ENCODE measurements around the gene FGF8.

FGF8 gene

DNA sequence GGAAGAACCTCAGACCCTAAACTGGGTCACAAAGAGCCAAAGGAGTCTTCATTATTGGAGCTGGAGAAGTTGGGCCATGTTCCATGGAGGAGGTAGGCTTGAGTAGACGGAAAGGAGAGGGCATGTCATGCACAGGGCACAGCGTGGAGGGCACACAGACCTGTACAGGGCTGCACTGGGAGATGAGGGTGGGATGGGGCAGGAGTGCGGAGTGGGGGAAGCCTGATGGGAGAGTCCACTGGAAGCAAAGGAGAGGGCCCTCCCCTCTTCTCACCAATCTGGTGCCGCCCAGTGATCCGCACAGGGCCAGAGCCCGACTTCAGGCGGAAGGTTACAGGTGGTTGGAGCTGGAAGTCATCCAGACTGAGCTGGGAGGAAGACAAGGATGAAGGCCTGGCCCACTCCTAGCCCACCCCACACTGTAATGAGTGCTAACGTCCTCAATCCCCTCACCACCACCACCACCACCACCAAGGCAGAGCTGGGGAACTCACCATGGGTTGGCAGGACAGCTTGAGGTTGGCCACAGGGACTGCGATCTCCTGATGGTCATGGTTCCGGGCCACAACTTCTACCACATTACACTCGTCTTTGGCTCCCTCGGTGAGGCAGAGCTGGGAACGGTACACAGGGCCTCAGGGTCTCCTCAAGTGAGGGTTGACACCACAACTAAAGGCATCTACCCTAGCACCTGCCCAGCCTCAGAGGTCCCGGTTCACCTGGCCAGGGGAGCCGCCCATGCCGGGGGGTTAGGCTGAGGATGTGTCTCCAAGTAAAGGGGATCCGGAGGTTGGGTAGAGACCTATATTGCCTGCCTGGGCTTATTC is 6.3 kb upstream of the FGF8 start:
- DNase-seq = no peak

DNA sequence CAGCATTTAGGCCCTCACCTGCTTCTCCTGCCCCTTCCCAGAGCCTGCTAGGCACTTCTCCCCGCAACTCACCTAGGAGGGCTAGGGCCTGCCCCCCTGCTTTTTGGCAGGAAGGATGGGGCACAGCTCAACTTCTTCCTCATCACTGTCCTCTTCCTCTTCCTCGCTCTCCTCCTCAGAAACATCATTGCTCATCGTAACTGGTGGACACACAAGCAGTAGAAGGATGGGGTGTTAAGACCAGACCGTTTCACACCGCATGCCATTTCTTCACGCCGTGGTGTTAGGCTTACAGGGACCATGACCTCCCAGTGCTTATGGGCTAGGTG is 5.7 kb upstream of the FGF8 start:
- DNase-seq = no peak

DNA sequence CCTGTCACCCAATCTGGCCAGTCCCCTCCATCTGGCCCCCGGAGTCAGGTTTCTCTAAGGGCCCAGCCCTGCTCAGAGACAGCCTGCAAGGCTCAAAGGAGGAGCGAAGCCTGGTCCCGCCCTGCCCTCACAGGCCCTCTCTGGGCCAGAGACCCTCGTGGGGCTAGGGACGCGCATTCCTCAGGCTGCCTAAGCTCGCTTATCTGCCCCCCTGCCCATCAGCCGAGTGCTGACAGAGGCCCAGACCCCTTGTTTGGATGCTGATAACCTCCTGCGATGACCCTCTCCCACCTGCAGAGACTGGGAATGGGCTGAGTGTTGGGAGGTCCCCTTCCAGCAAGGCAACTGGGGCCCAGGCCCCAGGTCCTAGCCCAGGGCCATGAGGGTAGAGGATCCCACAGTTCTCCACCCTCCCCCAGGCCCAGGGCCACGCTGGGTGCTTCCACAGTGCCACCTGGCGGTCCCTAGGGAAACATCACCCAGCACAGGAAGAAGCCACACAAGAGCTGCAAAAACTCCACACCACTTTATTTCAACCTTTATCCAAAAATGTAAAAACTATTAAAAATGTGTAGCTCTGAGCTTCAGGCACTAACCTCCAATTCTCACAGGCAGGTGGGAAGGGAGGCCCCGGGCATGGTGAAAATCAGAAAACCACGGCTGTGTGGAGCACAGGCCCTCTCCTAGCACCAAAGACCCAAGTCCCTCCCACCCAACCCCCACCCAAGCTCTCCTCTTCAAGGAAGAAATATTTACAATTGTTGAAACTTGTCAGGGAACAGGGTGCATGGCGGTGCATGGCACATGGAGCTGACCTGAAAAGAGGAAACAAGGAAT is 5.1 kb upstream of the FGF8 start:
- DNase-seq = no peak

DNA sequence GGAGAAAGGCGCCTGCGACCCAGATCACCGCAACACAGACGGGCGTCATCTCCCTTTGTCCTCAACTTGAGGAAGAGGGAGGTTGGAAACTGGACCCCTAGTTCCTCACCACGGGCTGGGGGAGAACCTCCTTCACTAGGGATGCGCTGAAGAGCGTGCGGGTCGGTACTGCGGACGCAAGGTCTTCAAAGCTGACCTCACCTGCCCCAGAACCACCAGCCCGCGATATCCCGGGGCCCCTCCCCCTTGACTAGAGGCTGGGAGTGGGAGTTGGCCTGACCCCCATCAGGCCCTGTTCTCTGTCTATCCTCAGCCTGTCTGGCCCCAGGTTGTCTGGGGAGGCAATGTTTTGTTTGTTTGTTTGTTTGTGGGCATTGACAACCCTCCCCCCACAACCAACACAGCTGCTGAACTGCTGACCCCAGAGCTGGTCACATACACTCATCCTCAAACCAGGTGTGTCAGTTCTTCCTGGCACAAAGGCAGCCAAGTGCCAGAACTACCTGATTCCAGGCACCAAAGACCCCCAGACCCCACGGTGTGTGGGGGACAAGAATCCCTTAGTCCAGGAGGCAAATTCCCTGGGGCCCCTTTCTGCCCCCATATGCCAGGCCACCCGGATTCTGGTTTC is 4.4 kb upstream of the FGF8 start:
- no peak for DNase-seq

DNA sequence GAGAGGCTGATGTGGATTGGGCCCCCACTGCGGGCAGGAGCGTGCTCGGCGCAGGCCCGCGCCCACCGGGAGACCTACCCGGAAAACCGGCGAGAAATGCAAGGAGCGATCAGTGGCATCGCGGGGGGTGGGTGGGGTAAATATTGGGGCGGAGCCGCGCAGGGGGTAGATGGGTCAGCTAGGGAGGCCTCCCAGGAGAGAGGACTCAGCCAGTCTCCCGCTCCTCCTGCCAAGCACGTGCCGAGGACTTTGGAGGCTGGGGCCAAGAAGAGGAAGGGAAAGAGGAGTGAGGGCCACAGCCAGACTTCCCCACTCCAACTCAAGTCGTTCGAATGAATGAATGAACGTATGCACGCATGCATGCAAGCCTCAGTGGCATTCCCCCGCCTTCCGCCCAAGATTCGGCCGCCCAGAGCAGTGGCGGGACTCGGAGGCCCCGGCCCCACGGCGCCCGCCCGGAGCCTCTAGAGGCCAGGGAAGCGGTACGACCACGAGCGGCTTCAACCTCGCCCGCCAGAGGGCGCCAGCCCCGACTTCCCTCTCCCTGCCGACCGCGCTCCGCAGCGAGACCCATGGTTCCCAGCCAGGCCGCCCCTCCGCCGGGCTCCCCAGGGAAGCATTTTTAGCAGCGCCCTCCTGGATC is 3.8 kb upstream of the FGF8 start:
- no peak for DNase-seq

DNA sequence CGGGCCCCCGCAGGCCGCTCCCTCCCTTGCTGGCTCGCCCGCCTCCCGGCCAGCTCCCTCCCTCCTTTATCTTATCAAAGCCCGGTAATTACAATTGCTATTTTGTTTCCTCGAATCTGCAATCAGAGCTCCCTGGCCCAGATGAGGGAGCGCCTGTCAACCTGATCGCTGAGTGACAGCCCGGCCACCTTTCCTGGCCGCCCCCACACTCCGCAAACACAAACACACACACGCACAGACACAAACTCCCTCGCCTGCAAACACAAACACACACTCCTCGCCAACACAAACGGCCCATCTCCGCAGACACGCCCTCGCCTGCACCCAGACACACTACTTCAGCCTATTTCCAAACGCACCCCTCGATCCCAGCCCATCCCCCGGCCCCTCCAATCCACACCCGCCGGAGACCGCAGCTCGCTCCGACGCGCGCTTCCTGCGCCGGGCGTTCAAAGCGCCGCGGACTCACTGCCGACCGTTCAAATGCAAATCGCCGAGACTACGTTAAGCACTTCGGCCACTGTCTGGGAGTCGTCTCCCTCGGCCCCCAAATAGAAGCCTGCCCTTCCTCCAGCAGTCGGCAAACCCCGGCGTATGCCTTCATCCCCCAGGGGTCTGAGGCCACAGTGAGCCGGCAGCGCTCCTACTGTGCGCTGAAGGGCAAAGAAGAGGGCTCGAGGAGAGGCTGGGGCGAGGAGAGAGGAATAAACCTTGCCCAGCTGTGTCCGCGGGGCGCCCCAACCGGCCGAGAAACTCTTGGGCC is 3.0 kb upstream of the FGF8 start:
- DNase-seq = no peak

DNA sequence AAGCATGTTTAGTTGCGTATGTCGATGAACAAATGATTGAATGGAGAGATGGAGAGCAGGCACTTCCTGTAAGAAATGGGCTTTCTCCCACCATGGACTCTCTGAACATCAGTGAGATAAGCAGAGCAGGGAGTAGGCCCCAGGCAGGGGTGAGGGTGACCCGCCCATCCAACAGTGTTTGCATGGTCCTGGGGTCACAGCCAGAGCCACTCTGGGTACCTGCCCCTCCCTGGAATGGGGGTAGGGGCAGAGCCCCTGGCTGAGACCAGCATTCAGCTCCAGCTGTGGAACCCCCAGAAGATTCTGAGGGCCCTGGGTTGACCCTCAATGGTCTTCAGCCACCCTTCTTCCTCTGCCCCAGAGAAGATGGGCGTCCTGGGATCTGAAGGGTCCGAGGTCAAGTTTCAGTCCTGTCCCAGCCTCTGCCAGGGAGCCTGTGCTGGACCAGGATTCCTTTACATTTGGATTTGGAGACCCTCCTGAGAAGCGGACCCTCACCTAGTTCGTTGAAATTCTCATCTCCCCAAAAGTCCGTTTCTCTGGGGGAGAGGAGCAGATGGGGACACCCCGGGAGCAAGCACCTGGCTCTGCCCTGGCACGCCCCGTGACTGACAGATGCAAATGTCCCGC is 2.4 kb upstream of the FGF8 start:
- DNase-seq = no peak

DNA sequence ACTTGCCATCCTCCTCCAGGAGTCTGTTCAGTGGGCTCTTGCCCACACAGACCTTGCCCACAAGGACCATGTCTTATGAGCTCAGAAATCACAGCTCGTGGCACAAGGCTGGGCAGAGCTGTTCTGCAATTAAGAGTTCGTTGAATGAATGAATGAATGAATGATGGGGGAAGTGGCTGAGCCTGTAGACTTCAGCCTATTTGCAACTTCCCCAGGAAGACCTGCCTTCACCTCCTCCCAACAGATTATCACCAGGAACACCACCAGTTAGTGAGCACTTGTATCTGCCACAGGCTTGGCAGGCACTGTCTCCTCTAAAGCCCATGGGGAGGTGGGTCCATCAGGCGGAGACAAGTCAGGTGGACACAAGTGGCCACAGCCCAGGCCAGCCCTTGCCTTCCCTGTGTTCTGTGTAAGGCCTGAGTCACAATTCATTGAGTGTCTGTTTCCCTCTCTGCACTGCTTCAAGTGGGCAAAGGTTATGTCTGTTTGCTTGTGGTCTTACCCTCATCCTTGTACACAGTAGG is 1.8 kb upstream of the FGF8 start:
- no peak for DNase-seq

DNA sequence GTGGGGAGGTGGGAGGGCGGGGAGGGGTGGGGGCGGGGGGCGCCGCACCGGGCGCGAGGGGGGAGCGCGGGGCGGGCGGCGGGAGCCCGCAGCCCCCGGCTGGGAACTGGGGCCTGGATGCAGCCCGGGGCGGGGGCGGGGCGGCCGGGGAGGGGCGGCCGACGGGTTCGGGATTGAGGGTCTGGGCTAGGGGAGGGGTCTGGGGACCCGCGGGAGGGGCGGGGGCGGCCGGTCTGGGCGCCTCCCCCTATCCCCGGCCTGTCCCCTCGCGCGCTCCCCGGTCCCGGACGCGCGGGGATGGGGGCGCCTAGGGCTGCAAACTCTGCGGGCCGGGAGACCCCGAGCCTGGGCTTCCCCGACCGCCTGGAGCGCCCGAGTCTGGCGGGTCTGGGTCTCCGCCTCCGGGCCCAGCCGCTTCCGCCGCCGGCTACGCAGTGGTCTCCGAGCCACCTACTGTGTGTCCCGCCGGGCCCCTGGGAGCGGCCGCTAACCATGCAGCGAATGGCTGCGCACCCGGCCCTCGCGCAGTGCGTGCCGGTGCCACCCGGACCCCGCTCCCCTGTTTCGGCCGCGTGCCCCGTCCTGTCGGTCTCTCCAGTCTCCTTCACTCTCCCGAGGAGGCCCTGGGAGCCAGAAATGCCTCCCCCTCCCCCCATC is 375 bp upstream of the FGF8 start:
- no peak for DNase-seq

DNA sequence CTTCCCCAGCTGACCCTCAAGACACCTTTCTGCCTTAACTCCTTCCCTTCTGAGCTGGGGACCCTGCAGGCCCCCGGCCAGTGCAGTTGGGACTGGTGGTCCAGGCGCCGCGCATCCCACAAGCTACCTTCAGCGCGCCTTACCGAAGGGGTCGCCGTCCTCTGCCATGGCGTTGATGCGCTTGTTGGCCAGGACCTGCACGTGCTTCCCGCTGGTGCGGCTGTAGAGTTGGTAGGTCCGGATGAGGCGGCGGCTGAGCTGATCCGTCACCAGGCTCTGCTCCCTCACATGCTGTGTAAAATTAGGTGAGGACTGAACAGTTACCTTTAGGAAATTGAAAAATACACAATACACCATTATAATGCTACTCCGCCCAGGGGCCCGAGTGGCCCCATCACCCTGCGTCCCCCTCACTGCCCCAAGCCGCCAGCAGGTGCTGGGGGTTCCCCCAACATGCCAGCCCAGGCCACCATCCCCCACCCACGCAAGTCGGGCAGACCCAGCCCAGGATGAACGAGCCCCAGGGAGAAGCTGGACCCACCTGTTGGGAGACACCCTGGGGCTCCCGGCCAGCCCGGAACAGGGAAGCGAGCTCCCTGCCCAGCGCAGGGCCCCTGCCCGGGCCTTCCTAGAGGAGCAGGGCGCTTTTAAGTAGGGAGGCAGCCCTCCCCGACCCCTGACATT is 1.2 kb downstream of the FGF8 start:
- no peak for DNase-seq

DNA sequence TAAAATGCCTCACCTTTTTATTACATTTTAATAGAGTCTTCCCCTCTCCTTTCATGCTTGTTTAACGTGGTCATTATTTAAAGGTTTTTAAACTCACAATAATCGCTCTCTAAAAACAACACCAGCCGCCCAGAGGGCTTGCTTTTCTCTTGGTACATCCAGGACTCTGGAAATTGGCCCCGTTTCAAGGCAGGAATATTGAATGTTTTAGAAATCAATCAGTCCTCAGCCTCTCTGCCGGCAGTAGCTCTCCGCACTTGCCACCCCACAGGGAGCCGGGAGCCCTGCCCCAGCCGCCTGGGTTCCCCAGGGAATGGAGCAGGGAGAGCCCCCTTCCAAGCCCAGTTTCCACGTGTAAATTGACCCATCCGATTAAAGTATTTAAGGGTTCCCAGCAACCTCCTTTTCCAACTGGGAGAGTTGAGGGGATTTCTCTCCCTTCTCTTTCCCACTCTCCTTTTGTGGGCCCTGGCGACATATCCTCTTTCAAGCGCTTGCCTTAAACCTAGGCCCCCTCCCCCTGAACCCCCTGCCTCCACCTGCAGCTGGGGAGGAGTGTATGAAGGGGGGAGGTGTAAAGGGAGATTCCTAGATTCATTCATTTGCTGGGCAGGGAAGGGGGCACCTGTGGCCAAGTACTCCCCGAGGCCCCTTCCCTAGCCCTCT is 1.9 kb downstream of the FGF8 start:
- DNase-seq = no peak

DNA sequence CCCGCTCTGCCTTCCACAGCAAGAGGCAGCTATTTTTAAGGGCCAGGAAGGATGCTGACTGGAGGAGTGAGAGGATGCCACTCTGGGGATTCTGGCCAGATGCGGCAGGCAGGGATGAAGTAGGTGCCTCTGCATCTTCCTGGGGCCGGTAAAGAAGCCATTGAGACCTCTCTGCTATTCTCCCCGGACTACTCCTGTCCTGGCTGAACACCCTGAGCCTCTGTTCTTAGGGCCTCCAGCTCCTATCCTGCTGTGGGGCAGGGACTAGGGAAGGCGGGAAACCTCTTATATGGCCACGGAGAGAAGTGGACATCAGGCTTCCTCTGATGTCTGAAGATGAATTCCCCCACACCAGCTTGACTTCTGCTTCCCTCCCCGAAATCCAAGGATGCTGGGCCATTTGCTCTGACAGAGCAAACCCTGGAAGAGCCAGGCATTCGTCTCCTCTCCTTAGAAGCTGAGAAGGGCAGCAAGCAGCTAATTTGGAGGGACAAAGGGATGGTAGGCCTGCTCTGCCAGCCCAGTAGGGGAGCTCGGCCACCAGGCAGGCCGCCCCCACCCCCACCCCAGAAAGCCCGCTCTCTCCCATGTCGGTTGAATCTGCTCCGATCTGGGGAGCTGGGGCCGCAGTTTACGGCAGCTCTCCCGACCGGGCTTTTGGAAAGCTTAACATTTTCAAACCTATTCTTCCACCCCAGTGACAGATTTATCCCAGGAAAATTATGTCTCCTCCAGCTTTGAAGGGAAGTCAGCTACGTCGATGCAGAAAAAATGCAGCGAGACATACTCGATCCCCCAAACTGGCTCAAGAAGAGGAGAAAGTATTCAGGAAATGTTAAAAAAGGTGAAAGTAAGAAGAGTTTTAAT is 2.8 kb downstream of the FGF8 start:
- no peak for DNase-seq

DNA sequence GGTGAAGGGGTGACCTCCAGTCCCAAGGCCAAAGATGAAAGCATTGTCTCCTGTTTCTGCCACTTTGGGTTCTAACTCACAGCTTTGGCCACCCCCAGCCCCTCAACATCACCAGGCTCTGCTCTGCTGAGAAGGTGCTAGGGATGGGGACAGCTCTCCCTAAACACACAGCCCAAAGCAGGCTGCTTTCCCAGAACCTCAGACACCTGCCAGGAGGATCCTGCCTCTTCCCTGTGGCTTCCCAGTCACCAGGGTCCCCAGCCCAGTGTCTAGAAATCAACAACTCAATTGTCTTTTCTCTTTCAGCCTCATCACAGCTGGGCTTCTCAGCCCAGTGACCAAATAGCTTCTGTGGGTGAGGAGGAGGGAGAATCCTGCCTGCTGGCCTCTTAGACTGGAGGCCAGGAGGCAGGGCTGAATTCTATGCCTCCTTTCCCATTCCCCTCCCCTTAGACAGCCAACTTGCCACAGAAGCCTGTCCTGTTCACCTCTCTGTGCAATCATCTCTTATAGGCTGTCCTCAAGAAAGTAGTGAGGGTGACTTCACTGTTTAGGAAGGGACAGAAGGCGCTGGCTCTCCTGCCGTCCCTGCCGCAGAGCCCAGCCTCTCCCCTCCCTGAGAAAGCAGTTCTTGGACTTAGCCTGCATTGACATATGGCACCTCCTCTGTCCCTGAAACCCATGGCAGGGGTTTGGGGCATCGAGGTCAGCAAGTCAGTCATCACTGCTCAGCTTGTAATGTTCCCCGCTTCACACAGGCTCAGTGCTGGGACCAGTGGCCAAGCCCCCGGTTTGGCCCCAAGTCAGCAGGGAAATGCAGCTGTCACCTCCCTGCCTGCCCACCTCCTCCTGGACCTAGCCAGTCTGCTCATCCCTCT is 3.7 kb downstream of the FGF8 start:
- no peak for DNase-seq

DNA sequence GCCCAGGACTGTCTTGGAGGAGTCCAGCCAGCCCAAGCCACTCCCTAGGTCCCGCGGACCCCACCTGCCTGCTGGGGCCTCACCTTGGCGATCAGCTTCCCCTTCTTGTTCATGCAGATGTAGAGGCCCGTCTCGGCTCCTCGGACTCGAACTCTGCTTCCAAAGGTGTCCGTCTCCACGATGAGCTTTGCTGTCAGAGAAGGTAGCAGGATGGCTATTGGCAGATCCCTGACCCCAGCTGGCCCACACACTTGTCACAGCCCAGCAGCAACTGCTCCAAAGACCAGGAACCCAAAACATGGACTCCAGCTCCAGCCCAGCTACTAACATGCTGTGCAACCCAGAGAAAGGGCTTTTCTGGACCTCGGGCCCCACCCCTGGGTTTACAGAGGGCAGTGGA is 4.5 kb downstream of the FGF8 start:
- DNase-seq = no peak

DNA sequence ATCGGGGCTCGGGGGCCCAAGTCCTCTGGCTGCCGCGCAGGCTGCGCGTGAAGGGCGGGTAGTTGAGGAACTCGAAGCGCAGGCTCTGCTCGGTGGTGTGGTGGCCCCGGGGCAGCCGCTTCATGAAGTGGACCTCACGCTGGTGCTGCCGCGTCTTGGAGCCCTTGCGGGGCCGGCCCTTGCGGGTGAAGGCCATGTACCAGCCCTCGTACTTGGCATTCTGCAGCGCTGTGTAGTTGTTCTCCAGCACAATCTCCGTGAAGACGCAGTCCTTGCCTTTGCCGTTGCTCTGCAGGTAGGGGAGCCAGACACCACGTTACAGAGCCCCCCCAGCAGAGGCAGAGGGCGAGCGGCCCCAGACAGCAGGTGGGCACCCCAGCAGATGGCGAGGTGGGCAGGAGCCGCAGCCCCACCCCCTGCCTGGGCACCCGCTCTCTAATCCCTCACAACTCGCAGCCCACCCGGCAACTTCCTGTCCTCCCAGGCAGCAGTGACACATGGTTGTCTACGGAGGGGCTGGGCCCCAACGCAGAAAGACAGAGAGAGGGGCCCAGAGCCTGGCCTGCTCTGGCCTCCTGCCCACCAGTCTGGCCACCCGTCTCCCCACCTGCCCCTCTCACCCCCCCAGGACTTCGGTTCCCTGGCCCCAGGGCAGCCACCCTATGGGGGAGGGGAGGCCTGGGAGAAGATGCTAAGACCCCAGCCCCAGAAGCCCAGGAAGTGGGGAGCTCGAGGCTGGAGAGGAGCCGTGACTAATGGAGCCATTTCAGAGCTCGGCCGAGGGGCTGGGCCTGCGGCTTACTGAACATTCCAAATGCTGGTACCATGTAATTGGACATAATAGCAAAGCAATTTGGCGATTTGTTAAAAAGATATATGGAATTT is 5.3 kb downstream of the FGF8 start:
- DNase-seq = no peak

DNA sequence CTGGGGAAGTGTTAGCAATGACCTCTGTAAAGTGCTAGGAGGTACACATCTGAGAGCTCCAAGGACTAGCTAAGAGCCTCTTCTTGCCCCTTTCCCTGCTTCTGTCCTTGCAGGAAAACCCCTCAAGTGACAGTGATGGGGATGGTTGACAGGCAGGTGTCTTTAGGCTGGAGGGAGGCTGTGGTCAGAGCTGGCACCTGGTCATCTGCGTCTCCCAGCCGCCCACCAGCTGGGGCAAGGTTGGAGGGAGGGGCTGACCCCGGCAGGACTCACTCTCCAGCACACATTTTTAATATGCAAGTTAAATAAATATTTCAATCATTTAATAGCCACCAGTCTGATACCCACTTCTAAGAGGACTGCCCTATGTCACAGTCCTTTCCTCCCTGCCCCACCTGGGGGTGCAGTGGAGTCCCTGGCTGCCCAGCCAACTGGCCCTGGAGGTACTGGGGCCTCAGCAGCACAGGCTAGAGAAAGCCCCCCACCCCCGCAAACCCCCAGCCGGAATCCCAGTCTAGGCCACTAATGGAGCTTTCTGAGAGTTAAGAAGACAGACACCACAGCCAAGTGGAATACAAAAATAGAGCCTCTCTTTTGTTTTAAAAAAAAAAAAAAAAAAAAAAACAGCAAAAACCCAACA is 6.3 kb downstream of the FGF8 start:
- no peak for DNase-seq

DNA sequence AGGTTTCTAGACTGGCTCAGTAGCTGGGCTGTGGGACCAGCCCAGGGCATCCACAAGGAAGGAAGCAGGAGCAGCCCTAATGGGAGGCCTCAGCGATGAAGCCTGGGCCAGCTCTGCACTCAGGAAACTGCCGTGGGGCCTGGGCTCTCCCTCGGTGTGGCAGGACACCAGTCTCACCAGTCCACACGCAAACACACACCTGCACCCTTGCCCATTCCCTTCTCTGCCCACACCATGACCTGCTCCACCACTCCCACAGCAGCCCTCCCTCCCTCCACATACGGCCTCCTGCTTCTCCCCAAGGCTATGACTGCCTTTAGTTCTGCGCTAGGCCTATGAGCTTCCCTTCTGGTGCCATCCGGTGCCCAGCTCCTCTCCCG is 7.1 kb downstream of the FGF8 start:
- DNase-seq = no peak

All from GF-D8 (cell line).